NCI-H1417 (cell line): ENCODE data around the gene RNF223.

Experiments
- DNase-seq, 3 experiments: peaks; one replicate each; lab custom pipeline; 2025; lab: John Stamatoyannopoulos, UW

The RNF223 gene

GRCh38 chr1:1027791-1028190, 46.3 kb downstream of the RNF223 start:
- DNase-seq, result no peak

- DNase-seq, result no peak
Observed at GRCh38 chr1:1026599-1027413, 47.3 kb downstream of the RNF223 start.

- DNase-seq, result no peak
Observed at GRCh38 chr1:1025730-1026129, 48.4 kb downstream of the RNF223 start.

GRCh38 chr1:1024771-1025699, 49.1 kb downstream of the RNF223 start:
- no peak for DNase-seq

- DNase-seq, result no peak
Observed at GRCh38 chr1:1024149-1024770, 49.8 kb downstream of the RNF223 start.

- DNase-seq, result no peak
Observed at GRCh38 chr1:1023700-1024099, 50.4 kb downstream of the RNF223 start.

GRCh38 chr1:1022302-1023009, 51.6 kb downstream of the RNF223 start:
- DNase-seq, result no peak

- no peak for DNase-seq
Observed at GRCh38 chr1:1021920-1022259, 52.2 kb downstream of the RNF223 start.

- DNase-seq, result peak in 2 of 3 experiments; percentile 49 to 64
Observed at GRCh38 chr1:1021010-1021919, 52.8 kb downstream of the RNF223 start.
